Neural cell (in vitro differentiated cells): Measurements from ENCODE around the gene SDF4. TPM values are rescaled to one million over a fixed set of nuclear protein-coding genes. Genes with fewer than 3 reads are reported as not detected.

Experiments
- H2AFZ ChIP-seq: fragments of 200-600, 300-800 bp; sonication (generic), shearing (Covaris generic); 2 replicates; pipeline ENCODE4 v1.6.0; 2014; ENCODE audit warnings: low read depth, mild to moderate bottlenecking, antibody characterized with exemption, low read length, moderate library complexity
- H3F3A ChIP-seq: fragments of 200-600 bp; shearing (Covaris generic); 2 replicates; pipeline ENCODE4 v1.6.1; 2016; ENCODE audit warnings: mild to moderate bottlenecking, moderate library complexity, mixed read lengths, antibody characterized with exemption, low read length; ENCODE audit not compliant: insufficient read depth, poor library complexity, severe bottlenecking
- H3K27ac ChIP-seq: fragments of 200-600, 300-800 bp; sonication (generic), shearing (Covaris generic); 2 replicates; pipeline ENCODE4 v1.5.1; 2014; ENCODE audit warnings: mild to moderate bottlenecking, low read length, moderate library complexity
- H3K27me3 ChIP-seq: fragments of 300-800, 200-600 bp; sonication (generic), shearing (Covaris generic); 2 replicates; pipeline ENCODE4 v1.6.0; 2014; ENCODE audit warnings: mild to moderate bottlenecking, low read depth, low read length, moderate library complexity; ENCODE audit not compliant: insufficient read depth
- H3K36me3 ChIP-seq: fragments of 300-800, 200-600 bp; sonication (generic), shearing (Covaris generic); 2 replicates; pipeline ENCODE4 v1.5.1; 2014; ENCODE audit warnings: mild to moderate bottlenecking, antibody characterized with exemption, low read length, moderate library complexity; ENCODE audit not compliant: insufficient read depth
- H3K4me2 ChIP-seq: fragments of 300-800, 200-600 bp; sonication (generic), shearing (Covaris generic); 2 replicates; pipeline ENCODE4 v1.6.0; 2014; ENCODE audit warnings: mild to moderate bottlenecking, low read length
- H3K4me3 ChIP-seq: fragments of 300-800, 200-600 bp; sonication (generic), shearing (Covaris generic); 2 replicates; pipeline ENCODE4 v1.5.1; 2014; ENCODE audit warnings: mild to moderate bottlenecking, low read length, moderate library complexity
- H3K79me2 ChIP-seq: fragments of 200-600 bp; shearing (Covaris generic); replicated peaks from 2 replicates; pipeline ENCODE4 v1.6.0; 2014; ENCODE audit warnings: mild to moderate bottlenecking, low read length, moderate library complexity; ENCODE audit not compliant: insufficient read depth
- H3K9ac ChIP-seq: fragments of 300-800, 200-600 bp; sonication (generic), shearing (Covaris generic); 2 replicates; pipeline ENCODE4 v1.6.1; 2016; ENCODE audit warnings: mild to moderate bottlenecking, low read length, mixed read lengths
- H3K9me2 ChIP-seq: fragments of 200-600 bp; shearing (Covaris generic); 2 replicates; pipeline ENCODE4 v1.6.1; 2016; ENCODE audit warnings: mild to moderate bottlenecking, low read length, mixed read lengths; ENCODE audit not compliant: insufficient read depth
- H3K9me3 ChIP-seq: fragments of 200-600, 300-800 bp; sonication (generic), shearing (Covaris generic); 2 replicates; pipeline ENCODE4 v1.6.1; 2016; ENCODE audit warnings: mild to moderate bottlenecking, mixed run types, low read length, moderate library complexity, mixed read lengths
- H4K20me1 ChIP-seq: fragments of 200-600 bp; shearing (Covaris generic); 2 replicates; pipeline ENCODE4 v1.6.1; 2016; ENCODE audit warnings: mild to moderate bottlenecking, mixed run types; ENCODE audit not compliant: insufficient read depth
- CTCF ChIP-seq: fragments of 450-650 bp; IDR thresholded peaks from 2 replicates; pipeline ENCODE4 v1.5.1; 2014; ENCODE audit warnings: antibody characterized with exemption, mild to moderate bottlenecking, moderate library complexity; ENCODE audit not compliant: poor library complexity, severe bottlenecking
- EP300 ChIP-seq: fragments of 450-650 bp; conservative IDR thresholded peaks from 2 replicates; pipeline ENCODE4 v1.6.1; 2014; ENCODE audit warnings: antibody characterized with exemption, mild to moderate bottlenecking, moderate library complexity; ENCODE audit not compliant: poor library complexity, severe bottlenecking
- EZH2 ChIP-seq: fragments of 200-600, 300-800 bp; shearing (Covaris generic), sonication (generic); IDR thresholded peaks from 2 replicates; pipeline ENCODE4 v1.6.1; 2014; ENCODE audit warnings: antibody characterized with exemption, low read length, borderline replicate concordance, mild to moderate bottlenecking; ENCODE audit not compliant: insufficient read depth, poor library complexity, severe bottlenecking
- MXI1 ChIP-seq: fragments of 450-650 bp; conservative IDR thresholded peaks from 2 replicates; pipeline ENCODE4 v1.6.1; 2014; ENCODE audit warnings: antibody characterized with exemption, mild to moderate bottlenecking; ENCODE audit not compliant: poor library complexity, severe bottlenecking
- POLR2AphosphoS5 ChIP-seq: IDR thresholded peaks from 2 replicates; pipeline ENCODE4 v1.6.1; 2012
- RAD21 ChIP-seq: fragments of 450-650 bp; conservative IDR thresholded peaks from 2 replicates; pipeline ENCODE4 v1.6.1; 2014; ENCODE audit warnings: antibody characterized with exemption, mild to moderate bottlenecking, moderate library complexity
- REST ChIP-seq: IDR thresholded peaks from 2 replicates; pipeline ENCODE4 v1.6.1; 2012; ENCODE audit warnings: borderline replicate concordance
- SMC3 ChIP-seq: fragments of 450-650 bp; conservative IDR thresholded peaks from 2 replicates; pipeline ENCODE4 v1.6.1; 2014; ENCODE audit warnings: antibody characterized with exemption, mild to moderate bottlenecking, moderate library complexity; ENCODE audit not compliant: poor library complexity
- TAF1 ChIP-seq: IDR thresholded peaks from 2 replicates; pipeline ENCODE4 v1.6.1; 2012; ENCODE audit warnings: low read depth
- polyA plus RNA-seq: library from polyadenylated mRNA; depleted of rRNA; stranded (reverse); fragments of >200 nt; gene quantifications from 2 replicates; pipeline ENCODE4 v1.2.3, GENCODE V29; 2014

The SDF4 gene
- polyA plus RNA-seq, 1 donor from 2014 or later: 91.2 TPM

- Histone ChIP-seq H3K4me2 (no peak overlapping the region), H3K9me2 (no peaks in the 10 kb centered on the region), H3K9ac (no peak overlapping the region), H3K27ac (no peak overlapping the region), H4K20me1 (no peaks in the 10 kb centered on the region), H3K4me3 (no peak overlapping the region), H3K9me3 (no peaks in the 10 kb centered on the region), H3K79me2 (no peaks in the 10 kb centered on the region), H2AFZ (no peak overlapping the region), H3K36me3 (no peaks in the 10 kb centered on the region), H3F3A (no peaks in the 10 kb centered on the region), H3K27me3 (no peaks in the 10 kb centered on the region)
- TF ChIP-seq EZH2 (no peak), TAF1 (no peak), RAD21 (no peak), EP300 (no peak), REST (no peak), MXI1 (no peak), CTCF (no peak), POLR2AphosphoS5 (no peak), SMC3 (no peak)
Measured at GRCh38 chr1:1217621-1218523, 13.9 kb downstream of the SDF4 start.

GRCh38 chr1:1216770-1217620 lies 14.8 kb downstream of the SDF4 start:
- Histone ChIP-seq H3K79me2 (no peaks in the 10 kb centered on the region), H3K9me2 (no peaks in the 10 kb centered on the region), H3K27ac (no peak overlapping the region), H4K20me1 (no peaks in the 10 kb centered on the region), H3K27me3 (no peaks in the 10 kb centered on the region), H3K4me2 (no peak overlapping the region), H3K9me3 (no peaks in the 10 kb centered on the region), H3F3A (no peaks in the 10 kb centered on the region), H2AFZ (no peak overlapping the region), H3K9ac (no peak overlapping the region), H3K36me3 (no peaks in the 10 kb centered on the region), H3K4me3 (no peak overlapping the region)
- TF ChIP-seq TAF1 (no peak), POLR2AphosphoS5 (no peak), RAD21 (no peak), EP300 (no peak), EZH2 (no peak)
